ENCODE data around the gene SCN4B. TPM values are rescaled to one million over a fixed set of nuclear protein-coding genes. Genes with fewer than 3 reads are reported as not detected.

SCN4B gene
- total and polyA plus RNA-seq, 4 experiments from 2014 or later: not detected

DNA sequence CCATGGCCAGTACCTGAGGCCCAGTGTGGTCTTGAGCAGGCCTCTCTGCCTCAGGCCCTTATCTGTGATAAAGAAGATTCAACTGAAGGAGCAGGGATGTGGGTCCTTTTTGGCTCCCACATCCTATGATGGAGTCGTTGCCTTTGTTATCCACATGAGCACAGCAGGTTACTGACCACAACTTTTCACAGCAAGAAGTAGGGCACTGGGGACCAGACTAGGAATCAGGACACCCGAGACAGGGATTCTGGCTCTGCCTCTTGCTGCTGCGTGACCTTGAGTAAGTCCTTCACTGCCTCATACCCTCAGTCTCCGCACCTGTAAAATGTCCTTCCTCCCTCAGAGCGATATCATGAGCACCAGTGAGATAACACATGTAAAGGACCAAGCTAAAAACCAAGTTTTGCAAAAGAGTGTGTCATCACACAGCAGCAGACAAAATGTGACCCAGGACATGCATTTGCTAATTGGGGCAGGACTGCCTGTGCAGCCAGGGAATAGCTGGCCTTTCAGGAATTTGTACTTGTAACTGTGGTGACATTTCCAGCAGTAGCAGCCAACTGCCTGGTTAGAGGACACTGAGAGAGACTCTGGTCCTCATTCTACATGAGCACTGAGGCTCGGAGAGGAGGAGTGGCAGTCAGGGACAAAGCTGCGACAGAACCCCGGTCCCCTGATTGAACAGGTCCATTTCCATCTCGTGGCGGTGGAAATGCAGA, 52.6 kb downstream of the SCN4B start:
- H3K9me3 Mint-ChIP-seq: no peaks in the 10 kb centered on the region
- no peak for DNase-seq
- CTCF ChIA-PET (ENCODE audit: partially characterized antibody): interaction anchor here (0.6 kb wide), 1 partner anchor 179 kb away, joined by 3 read pairs; no protein-coding TSS in a partner anchor

GRCh38 chr11:118098996-118099837, 53.4 kb downstream of the SCN4B start:
- no peak overlapping the region for H3K4me3 Mint-ChIP-seq
- Histone ChIP-seq H3K27me3 (ENCODE audit: insufficient read depth, low read length) (no peaks in the 10 kb centered on the region), H3K27ac (ENCODE audit: low read depth, low read length) (no peak overlapping the region), H3K9me3 (ENCODE audit: control insufficient read depth in 1 of 2, low read length in 2 of 2) (no peaks in the 10 kb centered on the region), H3K4me1 (ENCODE audit: insufficient read depth, low read length) (no peaks in the 10 kb centered on the region), H3K36me3 (ENCODE audit: insufficient read depth, low read length) (no peaks in the 10 kb centered on the region), H3K4me3 (ENCODE audit: low read length in 2 of 2) (no peak overlapping the region)
- H3K27ac Mint-ChIP-seq: peak overlapping the region in 1 of 7 donors; percentile 91
- no peaks in the 10 kb centered on the region for H3K36me3 Mint-ChIP-seq
- CTCF ChIA-PET (ENCODE audit: partially characterized antibody): interaction anchor here (0.6 kb wide), 1 partner anchor 180 kb away, joined by 3 read pairs; no protein-coding TSS in a partner anchor
- no peak for DNase-seq
- H3K27me3 Mint-ChIP-seq: peaks cover 2 to 5% of the 10 kb centered on the region in 2 donors
- H3K4me1 Mint-ChIP-seq: no peaks in the 10 kb centered on the region
- POLR2A ChIA-PET (ENCODE audit: partially characterized antibody): no interaction called here
- intact Hi-C loops (cut with micrococcal nuclease): no loop called here
- no peaks in the 10 kb centered on the region for H3K9me3 Mint-ChIP-seq

More for the DNA sequence above, 52.6 kb downstream of the SCN4B start:
- Mint-ChIP-seq H3K4me3 (no peak overlapping the region), H3K4me1 (no peaks in the 10 kb centered on the region), H3K27ac (no peak overlapping the region), H3K36me3 (no peaks in the 10 kb centered on the region), H3K27me3 (peaks cover 3 to 5% of the 10 kb centered on the region in 2 donors)
- H3K9me3 ChIP-seq (ENCODE audit: control insufficient read depth in 1 of 2, low read length in 2 of 2): no peaks in the 10 kb centered on the region
- no peak overlapping the region for H3K27ac ChIP-seq (ENCODE audit: low read depth, low read length)
- intact Hi-C loops (cut with micrococcal nuclease): no loop called here
- H3K36me3 ChIP-seq (ENCODE audit: insufficient read depth, low read length): no peaks in the 10 kb centered on the region
- H3K4me3 ChIP-seq (ENCODE audit: low read length in 2 of 2): no peak overlapping the region
- no peaks in the 10 kb centered on the region for H3K27me3 ChIP-seq (ENCODE audit: insufficient read depth, low read length)
- POLR2A ChIA-PET (ENCODE audit: partially characterized antibody): no interaction called here
- no peaks in the 10 kb centered on the region for H3K4me1 ChIP-seq (ENCODE audit: insufficient read depth, low read length)

DNA sequence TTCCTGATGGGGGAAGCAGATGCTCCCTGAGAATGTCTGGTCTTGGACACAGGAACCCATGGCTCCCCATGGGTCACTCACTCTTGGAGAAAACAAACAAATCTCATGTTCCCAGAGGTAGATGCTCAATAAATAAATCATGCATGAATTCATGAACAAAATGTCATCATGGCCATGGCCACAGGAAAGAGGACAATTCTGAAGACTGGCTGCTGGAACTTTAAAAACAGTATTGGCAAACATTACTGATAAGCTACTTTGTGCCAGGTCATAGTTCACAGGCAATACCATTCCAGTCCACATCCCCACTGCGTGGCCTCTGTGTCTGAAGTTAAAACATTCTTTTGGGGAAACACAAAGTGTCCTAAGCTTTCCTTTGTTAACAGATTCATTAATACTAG, 56.7 kb downstream of the SCN4B start:
- H3K27me3 Mint-ChIP-seq: peaks cover 2 to 15% of the 10 kb centered on the region in 2 donors
- no peaks in the 10 kb centered on the region for H3K36me3 Mint-ChIP-seq
- no peak overlapping the region for H3K27ac ChIP-seq (ENCODE audit: low read depth, low read length)
- H3K4me1 ChIP-seq (ENCODE audit: insufficient read depth, low read length): no peaks in the 10 kb centered on the region
- no peaks in the 10 kb centered on the region for H3K9me3 Mint-ChIP-seq
- no peak overlapping the region for H3K27ac Mint-ChIP-seq
- no peak overlapping the region for H3K4me3 Mint-ChIP-seq
- no peak overlapping the region for H3K4me3 ChIP-seq (ENCODE audit: low read length in 2 of 2)
- ChIA-PET CTCF (ENCODE audit: partially characterized antibody) (no interaction called here), POLR2A (ENCODE audit: partially characterized antibody) (interaction anchor here (1.5 kb wide), 1 partner anchor 16 kb away, joined by 5 read pairs; no protein-coding TSS in a partner anchor)
- H3K9me3 ChIP-seq (ENCODE audit: control insufficient read depth in 1 of 2, low read length in 2 of 2): no peaks in the 10 kb centered on the region
- no peaks in the 10 kb centered on the region for H3K4me1 Mint-ChIP-seq
- intact Hi-C loops (cut with micrococcal nuclease): no loop called here
- no peaks in the 10 kb centered on the region for H3K27me3 ChIP-seq (ENCODE audit: insufficient read depth, low read length)
- no peaks in the 10 kb centered on the region for H3K36me3 ChIP-seq (ENCODE audit: insufficient read depth, low read length)
- DNase-seq: no peak

DNA sequence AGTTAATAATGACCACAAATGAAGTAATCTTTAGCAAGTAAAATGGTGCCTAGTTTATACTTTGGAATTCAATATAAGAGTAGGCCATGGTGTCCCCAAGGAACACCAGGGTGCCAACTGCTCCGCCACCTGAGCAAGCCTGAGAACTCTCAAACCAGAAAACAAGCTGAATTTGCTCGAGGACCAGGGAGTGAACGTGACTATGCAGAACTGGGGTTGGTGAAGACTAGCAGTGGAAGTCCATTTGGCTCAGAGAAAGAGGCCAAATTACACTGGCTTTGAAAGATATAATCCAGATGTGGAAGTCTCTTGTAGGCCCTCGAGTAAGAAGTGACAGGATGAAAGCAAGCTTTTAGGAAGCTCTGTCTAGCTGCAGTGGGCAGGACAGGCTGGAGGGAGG, 57.1 kb downstream of the SCN4B start:
- ChIA-PET POLR2A (ENCODE audit: partially characterized antibody) (interaction anchor here (1.5 kb wide), 1 partner anchor 15 kb away, joined by 5 read pairs; no protein-coding TSS in a partner anchor), CTCF (ENCODE audit: partially characterized antibody) (no interaction called here)
- intact Hi-C loops (cut with micrococcal nuclease): no loop called here
- no peaks in the 10 kb centered on the region for H3K4me1 Mint-ChIP-seq
- Histone ChIP-seq H3K36me3 (ENCODE audit: insufficient read depth, low read length) (no peaks in the 10 kb centered on the region), H3K27ac (ENCODE audit: low read depth, low read length) (no peak overlapping the region), H3K4me3 (ENCODE audit: low read length in 2 of 2) (no peak overlapping the region), H3K4me1 (ENCODE audit: insufficient read depth, low read length) (no peaks in the 10 kb centered on the region), H3K9me3 (ENCODE audit: control insufficient read depth in 1 of 2, low read length in 2 of 2) (no peaks in the 10 kb centered on the region), H3K27me3 (ENCODE audit: insufficient read depth, low read length) (no peaks in the 10 kb centered on the region)
- H3K36me3 Mint-ChIP-seq: peaks cover 0 to 3% of the 10 kb centered on the region in 2 donors
- no peak overlapping the region for H3K4me3 Mint-ChIP-seq
- no peak overlapping the region for H3K27ac Mint-ChIP-seq
- DNase-seq: no peak
- H3K27me3 Mint-ChIP-seq: peaks cover 2 to 15% of the 10 kb centered on the region in 2 donors
- peaks cover 0 to 2% (median 0%) of the 10 kb centered on the region in 8 donors for H3K9me3 Mint-ChIP-seq

- no peak overlapping the region for H3K27ac Mint-ChIP-seq
- no peaks in the 10 kb centered on the region for H3K27me3 ChIP-seq (ENCODE audit: insufficient read depth, low read length)
- no peaks in the 10 kb centered on the region for H3K4me1 ChIP-seq (ENCODE audit: insufficient read depth, low read length)
- no peak overlapping the region for H3K27ac ChIP-seq (ENCODE audit: low read depth, low read length)
- no peak overlapping the region for H3K4me3 Mint-ChIP-seq
- peaks cover 0 to 8% of the 10 kb centered on the region in 2 donors for H3K36me3 Mint-ChIP-seq
- intact Hi-C loops (cut with micrococcal nuclease): no loop called here
- peaks cover 5 to 16% of the 10 kb centered on the region in 2 donors for H3K27me3 Mint-ChIP-seq
- peaks cover 0 to 16% (median 10%) of the 10 kb centered on the region in 8 donors for H3K9me3 Mint-ChIP-seq
- ChIA-PET CTCF (ENCODE audit: partially characterized antibody) (no interaction called here), POLR2A (ENCODE audit: partially characterized antibody) (interaction anchor here (0.5 kb wide), 1 partner anchor 83 kb away, joined by 4 read pairs; the partner anchor contains the start of gene SCN2B)
- no peak for DNase-seq
- no peaks in the 10 kb centered on the region for H3K36me3 ChIP-seq (ENCODE audit: insufficient read depth, low read length)
- H3K9me3 ChIP-seq (ENCODE audit: control insufficient read depth in 1 of 2, low read length in 2 of 2): no peaks in the 10 kb centered on the region
- H3K4me3 ChIP-seq (ENCODE audit: low read length in 2 of 2): no peak overlapping the region
- H3K4me1 Mint-ChIP-seq: no peaks in the 10 kb centered on the region
These were observed 59.6 kb downstream of the SCN4B start for GRCh38 chr11:118092907-118093571.

DNA sequence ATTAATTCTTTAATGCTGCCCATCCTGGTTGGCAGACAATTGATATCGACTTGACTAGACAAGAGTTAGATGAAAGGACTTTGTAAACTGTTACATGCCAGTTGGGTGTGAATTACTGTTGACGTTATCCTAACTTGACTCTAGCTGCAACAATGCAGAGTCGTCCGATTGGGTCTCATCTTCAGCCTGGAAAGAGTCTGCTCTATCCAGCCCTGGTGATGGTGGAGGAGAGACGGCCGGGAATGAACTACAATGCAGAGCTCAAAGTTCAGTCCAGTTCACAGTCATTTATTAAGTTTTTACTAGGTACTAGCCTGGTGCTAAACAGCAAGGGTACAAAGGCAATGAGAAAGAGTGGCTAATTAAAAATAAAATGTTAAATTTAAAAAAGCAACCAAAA, 60.9 kb downstream of the SCN4B start:
- Histone ChIP-seq H3K36me3 (ENCODE audit: insufficient read depth, low read length) (no peaks in the 10 kb centered on the region), H3K9me3 (ENCODE audit: control insufficient read depth in 1 of 2, low read length in 2 of 2) (peaks cover 0 to 3% of the 10 kb centered on the region in 2 donors), H3K27ac (ENCODE audit: low read depth, low read length) (no peak overlapping the region), H3K27me3 (ENCODE audit: insufficient read depth, low read length) (no peaks in the 10 kb centered on the region), H3K4me1 (ENCODE audit: insufficient read depth, low read length) (no peaks in the 10 kb centered on the region), H3K4me3 (ENCODE audit: low read length in 2 of 2) (no peak overlapping the region)
- POLR2A ChIA-PET (ENCODE audit: partially characterized antibody): no interaction called here
- no peak for DNase-seq
- intact Hi-C loops (cut with micrococcal nuclease): no loop called here
- H3K27ac Mint-ChIP-seq: no peak overlapping the region
- H3K4me3 Mint-ChIP-seq: no peak overlapping the region
- peaks cover 6 to 14% of the 10 kb centered on the region in 2 donors for H3K36me3 Mint-ChIP-seq
- CTCF ChIA-PET (ENCODE audit: partially characterized antibody): no interaction called here
- peaks cover 0 to 28% (median 22%) of the 10 kb centered on the region in 8 donors for H3K9me3 Mint-ChIP-seq
- peaks cover 7 to 16% of the 10 kb centered on the region in 2 donors for H3K27me3 Mint-ChIP-seq
- no peaks in the 10 kb centered on the region for H3K4me1 Mint-ChIP-seq

Data from CD4-positive, alpha-beta memory T cell (primary cell).